IPS DF 4.7 (cell line): Measurements from ENCODE around the gene MAL.

Source experiments
- DNase-seq: peaks from one replicate; pipeline ENCODE4 v3.0.0-alpha.2; 2013; ENCODE audit warnings: low spot score; ENCODE audit errors: extremely low read depth

The MAL gene

GRCh38 chr2:95061601-95062183 is 36.2 kb downstream of the MAL start:
- no peak for DNase-seq

DNA sequence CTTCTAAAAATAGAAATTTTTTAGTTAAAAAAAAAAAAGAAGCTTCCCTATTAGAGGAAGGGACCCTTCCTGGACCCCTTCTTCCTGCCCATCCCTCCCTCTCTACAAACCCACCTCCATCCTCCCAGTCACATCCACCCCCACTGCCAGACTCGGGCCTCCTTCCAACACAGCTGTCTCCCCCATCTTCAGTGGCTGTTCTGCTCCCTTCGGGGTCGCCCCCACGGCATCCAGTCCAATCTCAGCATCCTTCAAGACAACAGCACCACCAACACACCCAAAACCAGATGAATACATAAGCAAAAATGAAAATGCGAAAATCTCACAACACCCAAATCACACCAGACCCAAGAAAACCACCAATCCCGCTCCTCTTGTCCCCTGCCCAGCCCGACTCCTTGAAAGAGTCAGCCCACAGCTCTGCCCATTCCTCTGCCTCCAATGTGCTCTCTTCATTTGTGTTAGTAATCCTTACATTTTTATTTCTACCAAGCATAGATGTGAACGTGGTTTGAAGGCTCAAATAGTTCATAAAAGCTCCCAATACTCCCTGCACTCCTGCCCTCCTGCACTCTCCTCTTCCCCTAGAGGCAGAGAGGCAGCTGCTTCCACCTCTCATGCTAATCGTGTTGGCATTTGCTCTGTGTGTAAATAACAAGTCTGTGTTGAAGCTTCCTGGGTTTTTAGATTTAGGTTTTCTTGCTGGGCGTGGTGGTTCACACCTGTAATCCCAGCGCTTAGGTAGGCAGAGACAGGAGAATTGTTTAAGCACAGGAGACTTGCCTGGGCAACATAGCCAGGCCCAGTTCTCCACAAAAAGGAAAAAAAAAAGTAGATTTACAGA is 37.0 kb downstream of the MAL start:
- DNase-seq: no peak

- no peak for DNase-seq
Measured at GRCh38 chr2:95063086-95063958, 37.8 kb downstream of the MAL start.

GRCh38 chr2:95068256-95068655 is 42.7 kb downstream of the MAL start:
- no peak for DNase-seq

- no peak for DNase-seq
Measured at GRCh38 chr2:95069465-95069864, 44.0 kb downstream of the MAL start.

- DNase-seq: no peak
Measured at GRCh38 chr2:95071856-95072255, 46.3 kb downstream of the MAL start.

- no peak for DNase-seq
Measured at GRCh38 chr2:95072424-95072823, 46.9 kb downstream of the MAL start.

DNA sequence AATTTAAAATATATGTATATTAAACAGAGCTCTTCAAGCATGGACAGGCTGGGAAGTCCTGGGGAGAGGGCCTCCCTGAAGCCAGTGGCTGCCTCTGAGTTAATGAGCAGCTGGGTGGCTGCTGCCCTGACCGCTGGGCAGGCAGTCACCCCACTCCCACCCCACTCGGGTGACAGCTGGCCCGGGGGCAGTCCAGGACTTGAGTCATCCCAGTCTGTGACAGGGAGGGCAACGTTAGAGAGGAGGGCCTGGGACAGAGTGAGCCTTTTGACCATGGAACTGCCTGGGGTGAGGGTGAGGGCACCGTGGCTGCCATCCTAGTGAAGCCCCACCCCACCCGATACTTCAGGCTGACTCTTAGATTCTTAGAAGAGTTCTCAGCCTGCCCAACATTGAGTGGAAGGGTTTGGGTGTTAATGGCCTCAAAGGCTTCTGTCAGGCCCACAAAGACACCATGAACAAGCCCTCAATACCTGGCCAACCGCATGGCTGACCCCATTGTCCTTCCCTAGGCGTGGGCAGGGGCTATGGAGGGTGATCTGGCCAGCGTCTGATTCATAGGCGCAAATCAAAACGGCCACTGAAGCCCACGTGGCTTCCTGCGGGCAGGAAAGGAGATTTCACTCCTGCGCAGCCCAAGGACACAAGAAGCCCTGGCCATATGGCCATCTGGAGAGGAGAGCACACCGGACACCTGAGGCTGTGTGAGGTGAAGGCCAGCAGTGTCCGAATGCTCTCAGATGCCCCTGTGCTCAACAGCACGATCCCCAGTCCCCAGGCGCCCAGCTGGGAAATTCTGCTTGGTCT is 48.6 kb downstream of the MAL start:
- DNase-seq: no peak

DNA sequence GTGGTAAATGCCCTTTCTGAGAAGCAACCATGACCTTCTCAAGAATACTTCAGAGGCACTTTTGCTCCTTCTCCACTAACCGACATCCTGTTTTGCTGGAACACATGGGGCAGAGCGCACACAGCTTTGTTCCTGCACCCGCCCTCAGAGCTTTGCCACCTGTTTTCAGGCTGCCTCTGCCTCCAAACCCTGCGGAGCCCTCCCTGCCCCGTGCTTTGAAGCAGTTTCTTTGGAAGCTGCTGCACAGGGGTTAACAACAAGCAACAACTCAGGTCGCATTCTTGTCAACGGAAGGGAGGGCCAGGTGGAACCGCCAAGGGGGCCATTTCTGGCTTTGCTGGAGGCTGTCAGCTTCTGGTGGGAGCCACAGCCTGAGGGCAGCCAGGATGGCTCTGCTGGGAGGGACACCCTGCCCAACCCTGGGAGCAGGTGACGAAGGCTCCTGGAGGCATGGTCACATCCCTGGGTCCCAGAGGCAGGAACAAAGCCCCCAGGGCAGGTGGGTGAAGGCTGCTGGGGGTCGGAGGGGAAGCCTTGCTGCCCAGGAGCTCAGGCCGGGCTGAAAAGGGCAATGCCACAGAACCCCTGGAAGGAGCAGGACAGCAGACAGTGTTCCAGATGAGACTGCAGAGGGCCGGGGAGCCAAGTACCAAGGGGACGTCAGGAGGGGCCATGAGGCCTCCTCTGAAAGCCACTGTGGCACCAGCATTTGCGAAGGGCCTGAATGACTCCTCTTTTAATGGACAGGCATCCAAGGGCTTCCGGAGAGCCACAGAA is 49.3 kb downstream of the MAL start:
- DNase-seq: no peak

GRCh38 chr2:95075440-95076132 is 50.1 kb downstream of the MAL start:
- no peak for DNase-seq

DNA sequence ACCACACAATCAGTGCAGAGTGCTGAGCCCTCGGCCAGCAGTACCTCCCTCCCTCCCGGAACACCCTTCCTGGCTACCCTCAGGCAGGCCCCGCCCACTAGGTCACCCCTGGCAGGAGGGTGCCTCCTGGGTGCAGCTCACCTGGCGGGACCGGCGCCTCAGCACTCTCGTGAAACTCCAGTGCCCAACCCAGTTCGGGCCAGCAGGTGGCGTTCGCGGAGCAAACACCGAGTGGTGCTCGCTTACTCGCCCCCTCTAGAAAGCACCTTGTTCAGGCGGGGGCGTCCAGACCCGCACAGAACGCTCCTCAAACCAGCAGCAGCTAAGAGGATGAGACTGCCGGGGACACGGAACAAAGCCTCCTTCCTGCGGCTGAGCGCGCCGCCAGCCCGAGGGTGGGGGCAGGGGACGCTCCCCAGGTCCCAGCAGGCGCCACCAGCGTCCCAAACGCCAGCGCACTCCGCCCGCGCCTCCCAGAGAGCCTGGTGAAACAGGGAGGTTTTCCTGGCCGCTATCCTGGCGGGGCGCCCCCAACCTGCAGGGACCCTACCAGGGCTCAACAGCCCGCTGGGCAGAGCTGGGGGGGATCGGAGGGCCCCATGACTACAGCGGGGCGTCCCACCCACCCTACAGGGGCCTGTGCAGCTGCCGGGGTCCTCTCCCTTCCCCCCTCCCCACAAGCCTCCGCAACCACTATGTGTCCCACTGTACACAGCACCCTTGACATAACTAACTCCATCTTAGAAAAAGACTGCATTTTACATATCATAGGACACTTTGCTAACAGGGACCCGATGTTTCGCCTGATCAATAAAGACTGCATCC is 51.4 kb downstream of the MAL start:
- DNase-seq: no peak

GRCh38 chr2:95077530-95077825 is 52.0 kb downstream of the MAL start:
- no peak for DNase-seq

DNA sequence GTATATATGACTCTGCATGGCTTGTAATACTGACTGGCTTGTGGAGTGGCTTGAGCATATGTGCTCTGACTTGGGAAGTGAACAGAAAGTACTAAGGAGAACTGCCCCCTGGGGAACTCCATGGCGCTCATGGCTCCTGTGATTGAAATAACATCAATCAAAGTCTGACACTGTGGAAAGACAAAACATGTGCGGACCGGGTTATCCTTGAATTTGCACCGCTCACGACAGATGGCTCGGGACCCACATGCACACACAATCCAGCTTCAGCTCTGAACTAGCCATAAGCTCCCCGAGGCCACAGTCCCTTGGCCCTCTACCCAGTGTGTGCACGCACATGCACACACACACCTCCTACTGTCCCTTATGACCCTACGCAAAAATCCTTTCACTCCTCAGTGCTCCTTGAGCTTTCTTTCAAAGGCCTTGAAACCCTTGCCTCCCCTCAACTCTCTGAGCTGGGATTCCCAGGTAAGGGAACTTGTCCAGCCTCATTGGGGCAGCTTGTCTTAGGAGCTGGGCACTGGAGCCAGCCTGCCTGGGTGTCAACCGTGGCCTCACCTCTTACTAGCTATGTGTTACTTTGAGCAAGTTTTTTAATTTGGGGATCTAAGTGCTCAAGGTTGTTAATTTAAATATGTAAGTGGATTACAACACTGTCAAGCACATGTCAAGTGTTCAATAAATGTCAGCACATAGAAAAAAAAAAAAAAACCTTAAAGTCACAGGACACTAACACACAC is 52.5 kb downstream of the MAL start:
- DNase-seq: no peak

GRCh38 chr2:95079199-95079683 is 53.7 kb downstream of the MAL start:
- no peak for DNase-seq

DNA sequence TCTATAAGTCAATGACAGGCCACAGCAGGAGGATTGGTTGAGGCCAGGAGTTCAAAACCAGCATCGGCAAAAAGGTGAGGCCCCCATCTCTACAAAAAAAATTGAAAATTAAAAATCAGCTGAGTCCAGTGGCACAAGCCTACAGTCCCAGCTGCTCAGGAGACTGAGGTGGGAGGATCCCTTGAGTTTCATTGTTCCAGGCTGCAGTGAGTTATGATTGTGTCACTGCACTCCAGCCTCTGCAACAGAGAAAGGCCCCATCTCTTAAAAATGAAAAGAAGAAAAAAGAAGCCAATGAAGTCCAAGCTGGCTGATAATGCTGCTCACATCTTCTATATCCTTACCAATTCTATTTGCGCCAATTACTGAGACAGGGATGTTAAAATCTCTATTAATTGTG is 57.0 kb downstream of the MAL start:
- no peak for DNase-seq

DNA sequence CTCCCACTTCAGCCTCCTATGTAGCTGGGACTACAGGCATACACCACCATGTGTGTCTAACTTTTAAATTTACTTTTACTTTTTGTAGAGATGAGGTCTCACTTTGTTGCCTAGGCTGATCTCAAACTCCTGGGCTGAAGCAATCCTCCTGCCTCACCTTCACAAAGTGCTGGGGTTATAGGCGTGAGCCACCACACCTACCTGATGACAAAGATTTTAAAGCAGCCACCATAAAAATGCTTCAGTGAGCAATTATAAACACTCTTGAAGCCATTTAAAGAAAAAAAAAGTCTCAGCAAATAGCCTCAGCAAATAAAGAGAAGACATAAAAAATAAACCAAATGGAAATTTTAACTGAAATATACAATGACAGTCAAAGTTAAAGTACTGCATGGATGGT is 60.5 kb downstream of the MAL start:
- no peak for DNase-seq

GRCh38 chr2:95087379-95087778 is 61.9 kb downstream of the MAL start:
- DNase-seq: no peak

- no peak for DNase-seq
Measured at GRCh38 chr2:95091885-95092555, 66.5 kb downstream of the MAL start.
